IMR-90 (cell line): ENCODE data around the gene RTN4RL2. TPM values are rescaled to one million over a fixed set of nuclear protein-coding genes. Genes with fewer than 3 reads are reported as not detected.

ENCODE experiments used
- ATAC-seq: fragments of 200-7000 bp; cut with Tn5 transposase; 2 replicates; pipeline ENCODE4 v1.9.1; 2020; ENCODE audit warnings: low read depth, mild to moderate bottlenecking, moderate library complexity
- BruUV-seq: library from RNA; stranded (reverse); fragments of 400-500 nt; replicated peaks from 2 replicates; lab custom pipeline; 2021; lab: Mats Ljungman, UMichigan
- CTCF ChIA-PET: fragments of 300-600 bp; formaldehyde crosslinking; extraction: SDS; loops from one replicate; lab custom pipeline; 2021; ENCODE audit warnings: antibody characterized with exemption; lab: Yijun Ruan, JAX
- POLR2A ChIA-PET: fragments of 300-600 bp; sonication (Branson Sonifier 250); formaldehyde crosslinking; loops from one replicate; lab custom pipeline; 2022; ENCODE audit warnings: antibody characterized with exemption; ENCODE audit not compliant: unreplicated experiment; lab: Charles Lee
- DNase-seq: peaks from one replicate; pipeline ENCODE4 v3.0.0; 2013
- H2AFZ ChIP-seq: replicated peaks from 2 replicates; pipeline ENCODE3; 2013; ENCODE audit warnings: low read length, mild to moderate bottlenecking; ENCODE audit not compliant: poor library complexity
- H2AK5ac ChIP-seq: 2 replicates; pipeline ENCODE4 v1.6.1; 2013; ENCODE audit warnings: low read depth, low read length, inconsistent platforms
- H2AK9ac ChIP-seq: replicated peaks from 2 replicates; pipeline ENCODE3; 2013; ENCODE audit warnings: mild to moderate bottlenecking, low read depth, low read length, moderate library complexity; ENCODE audit not compliant: poor library complexity
- H2BK120ac ChIP-seq: 2 replicates; pipeline ENCODE4 v1.6.1; 2013; ENCODE audit warnings: low read depth, low read length, inconsistent platforms
- H2BK15ac ChIP-seq: 3 replicates; pipeline ENCODE4 v1.6.1; 2013; ENCODE audit warnings: low read depth, low read length, inconsistent platforms
- H2BK20ac ChIP-seq: 2 replicates; pipeline ENCODE4 v1.6.1; 2013; ENCODE audit warnings: low read depth, mild to moderate bottlenecking, inconsistent platforms, low read length, moderate library complexity
- H2BK5ac ChIP-seq: 2 replicates; pipeline ENCODE4 v1.6.1; 2013; ENCODE audit warnings: mild to moderate bottlenecking, low read depth, low read length, inconsistent platforms; ENCODE audit not compliant: poor library complexity, severe bottlenecking
- H3K14ac ChIP-seq: replicated peaks from 2 replicates; pipeline ENCODE4 v1.6.1; 2013; ENCODE audit warnings: low read depth, low read length, inconsistent platforms
- H3K18ac ChIP-seq: 2 replicates; pipeline ENCODE4 v1.6.1; 2013; ENCODE audit warnings: low read depth, low read length, control low read depth
- H3K23ac ChIP-seq: 2 replicates; pipeline ENCODE4 v1.6.1; 2013; ENCODE audit warnings: low read depth, low read length, inconsistent platforms
- H3K27ac ChIP-seq: 2 replicates; pipeline ENCODE4 v1.5.1; 2013; ENCODE audit warnings: mild to moderate bottlenecking, control low read depth, low read length; ENCODE audit not compliant: insufficient read depth
- H3K27me3 ChIP-seq: 2 replicates; pipeline ENCODE4 v1.6.1; 2013; ENCODE audit warnings: low read length; ENCODE audit not compliant: control insufficient read depth, insufficient read depth
- H3K36me3 ChIP-seq: 2 replicates; pipeline ENCODE4 v1.6.1; 2013; ENCODE audit warnings: low read length, mixed read lengths; ENCODE audit not compliant: control insufficient read depth, insufficient read depth
- H3K4ac ChIP-seq: 2 replicates; pipeline ENCODE4 v1.6.1; 2013; ENCODE audit warnings: low read depth, low read length, inconsistent platforms
- H3K4me1 ChIP-seq: 2 replicates; pipeline ENCODE4 v1.6.1; 2013; ENCODE audit warnings: low read length, mixed read lengths; ENCODE audit not compliant: control insufficient read depth, insufficient read depth
- H3K4me2 ChIP-seq: 2 replicates; pipeline ENCODE4 v1.6.1; 2013; ENCODE audit warnings: low read depth, mild to moderate bottlenecking, control low read depth, low read length, moderate library complexity
- H3K4me3 ChIP-seq: 2 replicates; pipeline ENCODE4 v1.5.1; 2013; ENCODE audit warnings: low read depth, mild to moderate bottlenecking, control low read depth, low read length, moderate library complexity; ENCODE audit not compliant: insufficient read depth
- H3K56ac ChIP-seq: 2 replicates; pipeline ENCODE4 v1.6.1; 2013; ENCODE audit warnings: low read length, inconsistent platforms; ENCODE audit not compliant: insufficient read depth; ENCODE audit errors: extremely low read depth
- H3K79me1 ChIP-seq, 2 experiments: 2 replicates each; pipeline ENCODE4 v1.6.1; 2013; ENCODE audit warnings: low read length in 2 of 2, inconsistent platforms in 1 of 2, low read depth in 1 of 2
- H3K9ac ChIP-seq: 2 replicates; pipeline ENCODE4 v1.6.1; 2013; ENCODE audit warnings: low read depth, low read length, control low read depth
- H3K9me1 ChIP-seq: 2 replicates; pipeline ENCODE4 v1.6.1; 2013; ENCODE audit warnings: low read length, inconsistent platforms; ENCODE audit not compliant: insufficient read depth
- H3K9me3 ChIP-seq: 2 replicates; pipeline ENCODE4 v1.6.1; 2013; ENCODE audit warnings: low read length; ENCODE audit not compliant: control insufficient read depth, insufficient read depth
- H4K20me1 ChIP-seq: 2 replicates; pipeline ENCODE4 v1.6.1; 2013; ENCODE audit warnings: low read length, inconsistent platforms; ENCODE audit not compliant: insufficient read depth
- H4K5ac ChIP-seq: 2 replicates; pipeline ENCODE4 v1.6.1; 2013; ENCODE audit warnings: mild to moderate bottlenecking, low read depth, low read length, control low read depth
- H4K8ac ChIP-seq, 2 experiments: 2 replicates each; pipeline ENCODE4 v1.6.1; 2013; ENCODE audit warnings: low read depth in 2 of 2, low read length in 2 of 2, control low read depth in 1 of 2, inconsistent platforms in 1 of 2
- H4K91ac ChIP-seq: 2 replicates; pipeline ENCODE4 v1.6.1; 2013; ENCODE audit warnings: low read depth, low read length, inconsistent platforms; ENCODE audit not compliant: insufficient read depth
- BHLHE40 ChIP-seq: fragments of 150-350 bp; IDR thresholded peaks from 2 replicates; pipeline ENCODE4 v1.6.1; 2016; ENCODE audit warnings: mild to moderate bottlenecking, low read depth, low read length
- CHD1 ChIP-seq: IDR thresholded peaks from 2 replicates; pipeline ENCODE4 v1.6.1; 2012; ENCODE audit warnings: low read depth, low read length, improper control_type of control experiment
- FOS ChIP-seq: fragments of 150-350 bp; IDR thresholded peaks from 2 replicates; pipeline ENCODE4 v1.6.1; 2016; ENCODE audit warnings: low read depth, low read length
- MAFK ChIP-seq: IDR thresholded peaks from 2 replicates; pipeline ENCODE4 v1.6.1; 2012; ENCODE audit warnings: low read depth, low read length, improper control_type of control experiment
- MAZ ChIP-seq: IDR thresholded peaks from 2 replicates; pipeline ENCODE4 v1.6.1; 2012; ENCODE audit warnings: low read depth, mild to moderate bottlenecking, low read length, improper control_type of control experiment, moderate library complexity, borderline replicate concordance
- MXI1 ChIP-seq: IDR thresholded peaks from 2 replicates; pipeline ENCODE4 v1.6.1; 2012; ENCODE audit warnings: low read depth, mild to moderate bottlenecking, low read length, moderate library complexity, borderline replicate concordance
- NFE2L2 ChIP-seq: fragments of 150-350 bp; IDR thresholded peaks from 2 replicates; pipeline ENCODE4 v1.6.1; 2016; ENCODE audit warnings: low read depth, mild to moderate bottlenecking, low read length
- POLR2A ChIP-seq: IDR thresholded peaks from 2 replicates; pipeline ENCODE4 v1.6.1; 2012; ENCODE audit warnings: mild to moderate bottlenecking, low read depth, low read length
- RAD21 ChIP-seq: IDR thresholded peaks from 2 replicates; pipeline ENCODE4 v1.6.1; 2012; ENCODE audit warnings: low read length, improper control_type of control experiment
- RCOR1 ChIP-seq: IDR thresholded peaks from 2 replicates; pipeline ENCODE4 v1.6.1; 2012; ENCODE audit warnings: mild to moderate bottlenecking, low read length, improper control_type of control experiment; ENCODE audit not compliant: insufficient replicate concordance
- RFX5 ChIP-seq: IDR thresholded peaks from 2 replicates; pipeline ENCODE4 v1.8.0; 2012; ENCODE audit warnings: low read depth, mild to moderate bottlenecking, low read length, moderate library complexity
- SMC3 ChIP-seq: fragments of 150-350 bp; IDR thresholded peaks from 2 replicates; pipeline ENCODE4 v1.6.1; 2016; ENCODE audit warnings: low read depth, mild to moderate bottlenecking, antibody characterized with exemption, low read length, moderate library complexity
- WGBS, 2 experiments: methylation state at CpG; one replicate each; pipeline versions ENCODE4 v1.1.5 to v1.1.7; 2013; ENCODE audit warnings: missing lambda C conversion rate in 2 of 2; ENCODE audit not compliant: insufficient read length in 1 of 2; ENCODE audit errors: extremely low coverage in 2 of 2; 5-methylcytosine and 5-hydroxymethylcytosine counted together
- dilution Hi-C: fragments of 300-500 bp; cut with HindIII; formaldehyde crosslinking; loops from one replicate; pipeline ENCODE4 v1.14.3; 2018; ENCODE audit warnings: low sequenced_read_pairs; ENCODE audit not compliant: unreplicated experiment
- in situ Hi-C: fragments of 300-500 bp; cut with MboI; formaldehyde crosslinking; loops from 3 replicates; pipeline ENCODE4 v1.14.3; 2019; ENCODE audit warnings: low sequenced_read_pairs, inconsistent platforms, mixed read lengths
- intact Hi-C: fragments of 100-400 bp; cut with micrococcal nuclease; formaldehyde crosslinking; loops from 2 replicates; pipeline ENCODE4 v1.10.0; 2022
- polyA plus RNA-seq, 3 experiments: library from polyadenylated mRNA; depleted of rRNA; stranded (reverse); fragments of >200 nt; gene quantifications; 2 replicates each; pipeline ENCODE4 v1.2.3, GENCODE V29; 2012; ENCODE audit warnings: low replicate concordance in 1 of 3
- total RNA-seq: library from RNA; depleted of rRNA; stranded (reverse); fragments of >200 nt; gene quantifications from 2 replicates; pipeline ENCODE4 v1.2.3, GENCODE V29; 2012
- TF ChIP-seq, protein P1 (sequence below): conservative IDR thresholded peaks from 2 replicates; pipeline ENCODE4 v1.5.1; 2012; ENCODE audit warnings: mild to moderate bottlenecking, low read depth, low read length, improper control_type of control experiment
- TF ChIP-seq, protein P2 (sequence below): fragments of 150-350 bp; IDR thresholded peaks from 2 replicates; pipeline ENCODE4 v1.6.1; 2017; ENCODE audit warnings: mild to moderate bottlenecking, antibody characterized with exemption, low read length, low read depth
- TF ChIP-seq, protein P3 (sequence below): fragments of 150-350 bp; IDR thresholded peaks from 2 replicates; pipeline ENCODE4 v1.6.1; 2016; ENCODE audit warnings: low read depth, mild to moderate bottlenecking, low read length, moderate library complexity, borderline replicate concordance

RTN4RL2 gene
- total and polyA plus RNA-seq, 2 of the 4 experiments (the other 2 are of a cell fraction) = 1.5 TPM; not detected in 1

DNA sequence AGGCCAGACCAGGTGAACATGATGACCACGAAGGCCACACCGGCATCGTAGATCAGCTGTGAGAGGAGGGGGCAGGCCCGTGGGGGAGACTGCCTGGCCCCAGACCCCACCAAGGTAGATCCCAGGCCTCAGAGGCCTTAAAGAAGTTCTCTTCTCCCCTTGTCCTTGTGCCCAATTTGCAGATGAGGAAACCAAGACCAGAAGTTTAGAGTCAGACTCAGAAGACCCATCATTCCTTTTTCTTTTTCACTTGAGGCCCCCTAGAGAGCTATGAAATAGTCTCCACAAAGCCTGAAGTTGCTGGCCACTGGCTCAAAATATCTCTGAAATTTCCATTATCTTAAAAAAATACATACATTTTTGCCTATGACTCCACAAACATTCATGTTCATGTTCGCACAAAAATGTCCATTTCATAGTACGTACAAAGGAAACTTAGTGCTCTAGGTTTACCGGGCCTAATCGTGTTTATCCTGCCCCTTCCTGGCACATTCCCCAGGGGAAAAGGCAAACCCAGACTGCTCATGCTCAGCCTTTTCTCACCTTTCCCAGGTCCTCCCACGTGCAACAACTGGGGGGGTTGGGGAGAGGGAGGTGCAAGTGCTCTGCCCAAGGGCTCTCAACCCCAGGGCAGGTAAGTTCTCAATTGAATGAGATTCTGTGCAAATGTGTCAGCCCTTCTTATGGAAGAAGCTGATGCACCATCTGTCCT, 35.9 kb downstream of the RTN4RL2 start:
- Histone ChIP-seq H3K18ac (no peak overlapping the region), H3K4me1 (peaks cover 9% of the 10 kb centered on the region), H3K79me1 (peaks cover under 1 to 9% of the 10 kb centered on the region in 2 experiments; a peak in 2 of 4 replicates), H2BK5ac (no peak overlapping the region), H3K4me2 (no peak overlapping the region), H2BK15ac (no peak overlapping the region), H3K36me3 (peaks cover 33% of the 10 kb centered on the region), H3K9me1 (peaks cover 10% of the 10 kb centered on the region; the same call in 1 of the 2 replicates), H4K91ac (no peak overlapping the region), H2BK20ac (no peak overlapping the region), H4K20me1 (no peaks in the 10 kb centered on the region; the same call in 1 of the 2 replicates), H2AK9ac (no peak overlapping the region), H3K9ac (no peak overlapping the region), H3K14ac (no peak overlapping the region), H3K4ac (no peak overlapping the region), H3K27ac (no peak overlapping the region), H2AK5ac (no peak overlapping the region), H2BK120ac (no peak overlapping the region), H3K56ac (no peak overlapping the region), H2AFZ (no peak overlapping the region), H3K9me3 (no peaks in the 10 kb centered on the region), H4K8ac (no peak overlapping the region), H3K23ac (no peak overlapping the region), H3K27me3 (no peaks in the 10 kb centered on the region), H4K5ac (no peak overlapping the region), H3K4me3 (no peak overlapping the region)
- WGBS, 2 experiments = 90% methylated on average over 2 of the region's 9 CpGs; no CpG with 5 or more reads in 1 of the 2 experiments
- ChIA-PET CTCF (interaction anchor here (3.7 kb wide), 1 partner anchor 30 kb away, joined by 21 read pairs; no protein-coding TSS in a partner anchor), POLR2A (no interaction called here)
- no TSS peak for BruUV-seq
- dilution Hi-C loops = no loop called here
- ATAC-seq (no peak), DNase-seq (no peak)
- in situ Hi-C loops = loop anchor here (10.0 to 25.0 kb wide), 2 partner anchors 149 to 1016 kb away; partner anchors contain the start of genes OR5B21 and YPEL4
- intact Hi-C loops = no loop called here
- no peak for TF ChIP-seq MAZ
- no peak for TF ChIP-seq SMC3
- TF ChIP-seq RAD21 = no peak
- TF ChIP-seq CHD1 = no peak
- TF ChIP-seq RCOR1 = no peak
- no peak for TF ChIP-seq BHLHE40
- TF ChIP-seq, protein P1, sequence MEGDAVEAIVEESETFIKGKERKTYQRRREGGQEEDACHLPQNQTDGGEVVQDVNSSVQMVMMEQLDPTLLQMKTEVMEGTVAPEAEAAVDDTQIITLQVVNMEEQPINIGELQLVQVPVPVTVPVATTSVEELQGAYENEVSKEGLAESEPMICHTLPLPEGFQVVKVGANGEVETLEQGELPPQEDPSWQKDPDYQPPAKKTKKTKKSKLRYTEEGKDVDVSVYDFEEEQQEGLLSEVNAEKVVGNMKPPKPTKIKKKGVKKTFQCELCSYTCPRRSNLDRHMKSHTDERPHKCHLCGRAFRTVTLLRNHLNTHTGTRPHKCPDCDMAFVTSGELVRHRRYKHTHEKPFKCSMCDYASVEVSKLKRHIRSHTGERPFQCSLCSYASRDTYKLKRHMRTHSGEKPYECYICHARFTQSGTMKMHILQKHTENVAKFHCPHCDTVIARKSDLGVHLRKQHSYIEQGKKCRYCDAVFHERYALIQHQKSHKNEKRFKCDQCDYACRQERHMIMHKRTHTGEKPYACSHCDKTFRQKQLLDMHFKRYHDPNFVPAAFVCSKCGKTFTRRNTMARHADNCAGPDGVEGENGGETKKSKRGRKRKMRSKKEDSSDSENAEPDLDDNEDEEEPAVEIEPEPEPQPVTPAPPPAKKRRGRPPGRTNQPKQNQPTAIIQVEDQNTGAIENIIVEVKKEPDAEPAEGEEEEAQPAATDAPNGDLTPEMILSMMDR = no peak
- no peak for TF ChIP-seq FOS
- TF ChIP-seq, protein P2, sequence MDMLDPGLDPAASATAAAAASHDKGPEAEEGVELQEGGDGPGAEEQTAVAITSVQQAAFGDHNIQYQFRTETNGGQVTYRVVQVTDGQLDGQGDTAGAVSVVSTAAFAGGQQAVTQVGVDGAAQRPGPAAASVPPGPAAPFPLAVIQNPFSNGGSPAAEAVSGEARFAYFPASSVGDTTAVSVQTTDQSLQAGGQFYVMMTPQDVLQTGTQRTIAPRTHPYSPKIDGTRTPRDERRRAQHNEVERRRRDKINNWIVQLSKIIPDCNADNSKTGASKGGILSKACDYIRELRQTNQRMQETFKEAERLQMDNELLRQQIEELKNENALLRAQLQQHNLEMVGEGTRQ = no peak
- TF ChIP-seq, protein P3, sequence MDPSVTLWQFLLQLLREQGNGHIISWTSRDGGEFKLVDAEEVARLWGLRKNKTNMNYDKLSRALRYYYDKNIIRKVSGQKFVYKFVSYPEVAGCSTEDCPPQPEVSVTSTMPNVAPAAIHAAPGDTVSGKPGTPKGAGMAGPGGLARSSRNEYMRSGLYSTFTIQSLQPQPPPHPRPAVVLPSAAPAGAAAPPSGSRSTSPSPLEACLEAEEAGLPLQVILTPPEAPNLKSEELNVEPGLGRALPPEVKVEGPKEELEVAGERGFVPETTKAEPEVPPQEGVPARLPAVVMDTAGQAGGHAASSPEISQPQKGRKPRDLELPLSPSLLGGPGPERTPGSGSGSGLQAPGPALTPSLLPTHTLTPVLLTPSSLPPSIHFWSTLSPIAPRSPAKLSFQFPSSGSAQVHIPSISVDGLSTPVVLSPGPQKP = no peak
- no peak for TF ChIP-seq RFX5
- no peak for TF ChIP-seq MXI1
- no peak for TF ChIP-seq POLR2A
- TF ChIP-seq NFE2L2 = no peak
- no peak for TF ChIP-seq MAFK
